ENCODE data around the gene PGAP2. TPM values are rescaled to one million over a fixed set of nuclear protein-coding genes. Genes with fewer than 3 reads are reported as not detected.

PGAP2 gene
- total and polyA plus RNA-seq, 2 of the 4 experiments (the other 2 are of a cell fraction) = 10.6 to 31.3 TPM

- TF ChIP-seq ELK1 (IDR thresholded peaks at IDR 0.05; ENCODE audit: borderline replicate concordance, low read depth, low read length) = no peak
- TF ChIP-seq FOS (IDR thresholded peaks at IDR 0.05; ENCODE audit: low read depth, low read length) = no peak
- TF ChIP-seq CHD1 (IDR thresholded peaks at IDR 0.05; ENCODE audit: low read depth, low read length) = peak; percentile 62; the same call in 1 of the 2 replicates
These were observed 46.8 kb downstream of the PGAP2 start, which contains the start of gene STIM1 (continued) for GRCh38 chr11:3854977-3855807.
